NK-92 treated with Interleukin-12 subunit alpha and Interleukin-12 subunit beta, amount 100 ng/mL, for 24 hours (cell line): Measurements from ENCODE around the gene NRG2.

Experiments
- DNase-seq: peaks from one replicate; lab custom pipeline; 2025; lab: John Stamatoyannopoulos, UW

The NRG2 gene

DNA sequence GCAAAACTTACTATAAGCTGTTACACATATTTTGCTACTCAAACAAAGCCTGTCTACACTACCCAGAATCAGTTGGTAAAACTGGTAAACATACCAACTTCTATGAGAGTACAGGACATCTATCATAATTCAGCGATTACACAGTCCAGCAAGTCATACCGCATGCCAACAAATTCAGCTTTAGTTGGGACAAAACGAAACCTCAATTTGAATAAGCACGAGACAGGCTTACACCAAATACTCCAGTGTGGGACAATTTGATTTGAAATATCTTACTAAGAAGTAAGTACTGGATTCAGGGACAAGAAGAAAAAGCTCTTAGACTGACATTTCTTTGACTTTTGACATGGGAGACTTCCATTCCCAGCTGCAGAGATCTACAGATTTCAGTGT lies 2.0 kb downstream of the NRG2 start:
- DNase-seq, result no peak

DNA sequence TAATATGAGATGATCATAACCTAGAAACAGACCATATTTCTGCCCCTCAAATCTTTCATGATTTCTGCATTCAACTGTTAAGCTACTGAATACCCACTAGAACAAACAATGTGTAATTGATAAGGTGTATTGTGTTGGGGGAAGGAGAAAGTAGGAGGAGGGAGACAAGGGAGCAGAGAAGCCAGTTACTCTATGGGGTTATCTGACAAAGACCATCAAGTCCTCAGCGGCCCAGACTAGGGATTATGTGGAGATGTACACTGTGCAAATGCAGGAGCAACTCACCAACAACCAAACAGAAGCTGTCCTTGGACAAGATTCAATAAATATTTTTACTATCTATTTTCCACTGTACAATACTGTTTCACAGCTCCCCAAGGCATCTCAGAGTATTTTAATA lies 2.7 kb downstream of the NRG2 start:
- no peak for DNase-seq

DNA sequence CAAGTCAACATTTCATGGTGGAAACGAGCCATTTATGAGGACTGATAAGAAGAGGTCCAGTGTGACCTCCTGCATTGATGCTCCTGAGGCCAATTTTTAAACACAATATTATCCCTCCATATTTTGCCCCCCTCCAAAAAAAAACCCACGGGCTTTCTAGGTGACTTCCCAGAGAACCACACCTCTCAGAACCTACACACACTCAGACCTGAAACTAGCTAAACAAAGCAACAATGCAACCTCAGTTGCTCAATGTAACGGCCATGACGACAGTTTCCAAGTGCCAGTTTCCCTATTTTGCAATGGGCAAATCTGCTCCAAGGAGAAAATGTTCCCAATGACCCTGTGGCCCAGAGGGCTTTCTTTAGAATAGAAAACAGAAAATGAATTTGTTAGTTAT lies 3.5 kb downstream of the NRG2 start:
- DNase-seq, result no peak

- DNase-seq, result no peak
These were observed 4.6 kb downstream of the NRG2 start for GRCh38 chr5:140038373-140038957.

DNA sequence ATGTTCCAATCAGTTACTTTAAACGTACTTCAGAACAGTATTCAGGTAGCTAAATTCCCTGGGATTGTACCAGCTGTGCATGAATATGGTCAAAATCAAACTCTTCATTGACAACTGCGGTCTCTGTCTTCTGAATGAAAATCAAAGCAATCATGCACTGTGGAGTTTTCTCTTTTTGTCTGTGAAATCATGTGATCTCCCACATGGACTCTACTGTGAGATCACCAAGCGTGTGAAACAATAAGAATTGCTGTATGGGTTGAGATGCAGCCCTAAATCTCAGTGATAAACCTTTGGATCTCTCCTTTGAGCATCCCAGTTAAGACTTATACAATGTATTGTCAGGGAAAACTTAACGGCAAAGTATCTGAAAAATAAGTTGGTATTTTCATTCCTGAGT lies 6.1 kb downstream of the NRG2 start:
- no peak for DNase-seq

GRCh38 chr5:140035881-140036280 lies 7.2 kb downstream of the NRG2 start:
- DNase-seq, result no peak

DNA sequence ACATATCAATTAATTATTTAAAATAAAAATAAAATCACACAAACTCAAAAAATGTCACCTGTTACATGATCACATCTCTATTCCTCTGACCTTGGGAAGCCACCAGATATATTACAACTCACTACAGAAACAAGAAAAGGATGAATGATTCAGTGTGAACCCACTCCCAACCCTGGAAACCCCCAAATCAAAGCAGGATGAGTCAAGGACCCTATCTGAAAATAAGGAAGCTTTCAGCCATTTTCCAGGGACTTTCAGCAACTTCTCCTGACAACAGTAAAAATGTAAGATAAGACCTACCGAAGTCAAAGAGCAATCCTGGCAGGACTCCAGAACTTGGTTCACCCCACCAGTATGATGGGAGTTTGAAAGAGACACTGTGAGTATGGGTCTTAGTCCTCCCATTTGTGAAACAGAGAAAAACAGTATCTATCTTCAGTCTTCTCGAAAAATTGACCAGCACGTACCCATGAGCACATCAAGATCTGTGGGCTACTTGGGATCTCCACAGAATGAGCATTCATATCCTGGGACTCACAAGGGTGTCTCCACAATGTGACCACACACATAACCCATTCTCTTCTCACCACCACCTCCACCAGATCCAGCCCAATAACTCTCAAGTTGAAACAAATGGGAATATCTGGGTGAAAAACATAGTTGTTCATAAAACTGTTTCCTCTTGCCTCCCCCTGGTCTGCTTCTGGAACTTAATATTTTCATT lies 9.9 kb downstream of the NRG2 start:
- DNase-seq, result no peak

DNA sequence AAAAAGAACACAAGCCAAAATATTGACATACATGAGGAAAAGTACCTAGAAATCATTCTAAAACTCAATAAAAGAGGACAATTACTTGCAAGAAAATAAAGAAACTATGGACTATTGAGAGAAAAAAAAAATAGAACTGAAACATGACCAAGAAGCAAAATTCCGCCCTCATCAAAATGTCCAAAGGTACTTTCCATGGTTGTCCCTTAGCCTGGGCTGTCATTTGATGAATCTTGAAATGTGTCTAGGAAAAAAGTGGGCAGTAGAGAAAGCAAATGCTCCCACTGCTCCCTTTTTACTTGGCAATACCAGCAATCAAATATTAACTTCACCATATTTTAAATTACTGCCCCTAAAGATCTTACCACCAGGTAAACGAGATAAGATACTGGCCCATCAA lies 10.8 kb downstream of the NRG2 start:
- DNase-seq, result no peak

- DNase-seq, result no peak
These were observed 15.3 kb downstream of the NRG2 start for GRCh38 chr5:140027807-140028206.

- DNase-seq, result no peak
These were observed 17.4 kb downstream of the NRG2 start for GRCh38 chr5:140025736-140026135.

DNA sequence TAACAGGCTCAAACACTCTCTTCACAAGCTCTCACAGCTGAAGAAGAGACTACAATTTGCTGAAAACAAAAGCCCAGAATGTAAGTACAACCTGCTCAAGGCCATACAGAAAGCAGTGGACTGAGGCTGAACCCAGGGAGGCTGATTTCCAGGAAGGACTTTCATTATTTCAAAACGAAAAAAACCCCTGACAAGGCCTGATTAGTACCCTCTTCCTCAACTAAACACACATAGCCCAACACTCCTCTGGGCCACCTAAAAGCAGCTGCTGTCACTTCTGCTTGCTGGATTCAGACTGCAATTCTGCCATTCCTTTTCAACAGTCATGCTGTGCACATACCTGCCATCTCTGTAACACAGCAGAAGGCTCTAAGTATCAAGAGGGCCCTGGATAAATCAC lies 18.2 kb downstream of the NRG2 start:
- DNase-seq, result no peak

- no peak for DNase-seq
These were observed 19.4 kb downstream of the NRG2 start for GRCh38 chr5:140023611-140024191.

DNA sequence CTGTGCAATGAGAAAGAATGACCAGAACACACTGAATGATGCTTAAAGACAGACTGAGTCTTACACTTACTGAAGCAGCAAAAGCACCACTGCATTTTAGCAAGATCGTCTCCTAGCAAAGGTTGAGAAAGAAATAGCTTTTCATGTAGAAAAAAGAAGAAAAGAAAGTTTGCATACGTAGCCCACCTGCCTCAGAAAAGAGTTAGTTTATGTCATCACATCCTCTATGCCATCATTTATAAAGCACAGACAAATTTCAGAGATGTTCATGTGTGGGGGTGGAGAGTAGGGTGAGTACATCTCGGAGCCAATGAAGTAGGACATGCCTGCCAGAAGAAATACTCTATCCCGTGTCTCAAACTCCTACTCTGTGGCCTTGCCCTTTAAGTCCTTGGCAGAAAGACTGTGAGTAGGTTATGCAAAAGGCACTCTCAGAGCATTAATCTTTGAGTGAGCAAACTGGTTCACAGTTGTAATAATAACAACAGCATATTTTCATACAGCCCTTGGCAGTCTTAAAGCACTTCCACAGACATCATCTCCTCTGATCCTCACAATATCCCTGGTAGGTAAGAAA lies 22.4 kb downstream of the NRG2 start:
- DNase-seq, result no peak

DNA sequence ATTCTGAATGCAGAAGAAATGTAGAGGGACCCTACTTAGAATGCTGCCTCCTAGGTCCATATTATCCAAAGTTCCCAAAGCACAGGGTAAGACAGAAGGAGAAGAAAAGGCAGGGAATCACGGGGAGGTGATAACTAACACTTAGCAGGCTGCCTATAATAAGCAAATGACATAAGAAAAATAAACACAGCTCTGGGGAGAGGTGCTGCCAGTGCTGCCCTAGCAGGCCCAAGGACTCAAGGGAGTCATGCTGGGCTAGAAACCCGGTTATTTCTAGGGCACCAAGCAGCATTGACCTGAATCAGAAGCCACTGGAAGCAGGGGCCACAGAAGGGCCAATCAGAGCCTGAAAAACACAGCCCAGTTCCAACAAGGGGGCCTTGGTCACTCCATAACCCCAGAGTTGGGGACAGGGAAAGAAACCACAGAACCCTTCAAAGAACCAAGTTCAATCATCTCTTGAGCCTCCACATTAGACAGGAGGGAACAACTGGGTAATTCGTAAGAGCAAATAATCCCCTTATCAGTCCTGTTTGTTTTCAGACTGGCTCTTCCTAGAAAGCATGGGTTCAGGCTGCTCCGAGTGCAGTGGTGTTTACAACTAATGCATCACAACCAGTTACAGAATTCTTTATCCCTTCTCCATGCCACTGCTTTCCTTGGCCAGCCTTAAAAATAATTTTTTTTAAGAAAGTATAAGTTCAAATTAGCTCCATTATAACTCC lies 24.0 kb downstream of the NRG2 start:
- DNase-seq, result no peak

DNA sequence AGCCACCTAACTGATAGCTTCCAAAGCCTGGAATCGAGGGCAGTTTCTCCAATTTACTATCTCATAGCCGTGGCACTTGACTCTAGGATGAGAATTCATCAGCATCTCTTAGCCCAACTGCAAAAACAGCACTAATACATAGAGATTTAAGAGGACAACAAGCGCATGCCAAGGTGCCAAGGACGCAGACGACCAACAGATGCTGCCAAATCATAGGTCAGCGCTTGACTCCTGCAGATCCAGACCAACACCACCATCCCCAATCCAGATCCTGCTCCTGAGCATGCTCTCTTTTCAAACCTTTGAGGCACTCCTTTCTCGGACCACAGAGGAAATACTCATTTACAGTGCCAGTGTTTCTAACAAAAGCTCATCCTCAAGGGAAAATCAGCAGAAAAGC lies 24.6 kb downstream of the NRG2 start:
- DNase-seq, result no peak

GRCh38 chr5:140018096-140018481 lies 25.0 kb downstream of the NRG2 start:
- no peak for DNase-seq

DNA sequence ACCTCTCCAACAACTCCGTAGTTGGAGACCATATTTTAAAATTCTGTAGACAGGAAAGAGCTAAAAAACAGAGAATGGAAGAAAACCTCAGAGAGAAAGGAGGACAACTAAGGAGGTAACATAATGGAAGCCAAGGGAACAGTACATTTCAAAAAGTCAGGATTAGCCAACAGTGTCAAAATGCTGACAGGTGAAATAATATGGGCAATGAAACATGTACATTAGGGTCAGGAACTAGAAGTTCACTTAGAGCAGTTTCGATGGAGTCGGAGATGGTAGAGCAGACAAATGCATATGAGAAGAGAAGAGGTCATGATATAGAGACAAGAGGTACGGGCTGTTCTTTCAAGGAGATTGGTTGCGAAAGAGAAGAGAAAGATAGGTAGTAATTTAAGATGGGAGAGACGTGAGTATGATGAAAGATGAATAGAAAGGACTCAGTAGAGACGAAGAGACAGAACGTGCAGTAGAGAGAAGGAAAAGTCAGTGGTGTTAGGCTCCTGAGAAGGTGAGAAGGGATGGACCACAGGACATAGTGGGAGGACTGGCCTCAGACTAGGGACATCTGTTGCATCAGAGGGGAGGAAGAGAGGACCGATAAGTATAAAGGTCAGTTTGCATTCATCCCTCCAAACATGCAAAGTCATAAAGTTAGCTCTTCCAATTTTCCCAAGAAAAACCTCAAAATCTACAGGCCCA lies 25.6 kb downstream of the NRG2 start:
- no peak for DNase-seq

DNA sequence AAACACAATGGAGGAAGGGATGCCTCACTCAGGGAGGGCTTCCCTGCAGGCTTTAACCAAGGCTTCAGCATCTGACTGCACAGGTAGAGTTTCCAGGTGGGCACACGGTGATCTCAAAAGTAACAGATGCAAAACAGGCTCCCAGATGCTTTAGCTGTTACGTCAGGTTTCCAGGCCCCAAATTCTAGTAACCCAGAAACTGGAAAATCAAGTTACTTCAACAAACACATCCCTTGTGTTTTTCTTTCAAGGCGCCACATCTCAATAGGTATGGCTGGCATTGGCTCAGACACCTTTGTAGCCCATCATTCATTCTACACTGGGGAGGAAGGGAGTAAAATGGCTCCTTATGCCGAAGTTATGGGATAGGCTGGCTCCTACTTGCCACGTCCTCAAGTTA lies 27.4 kb downstream of the NRG2 start:
- no peak for DNase-seq

- no peak for DNase-seq
These were observed 28.3 kb downstream of the NRG2 start for GRCh38 chr5:140014751-140015150.

DNA sequence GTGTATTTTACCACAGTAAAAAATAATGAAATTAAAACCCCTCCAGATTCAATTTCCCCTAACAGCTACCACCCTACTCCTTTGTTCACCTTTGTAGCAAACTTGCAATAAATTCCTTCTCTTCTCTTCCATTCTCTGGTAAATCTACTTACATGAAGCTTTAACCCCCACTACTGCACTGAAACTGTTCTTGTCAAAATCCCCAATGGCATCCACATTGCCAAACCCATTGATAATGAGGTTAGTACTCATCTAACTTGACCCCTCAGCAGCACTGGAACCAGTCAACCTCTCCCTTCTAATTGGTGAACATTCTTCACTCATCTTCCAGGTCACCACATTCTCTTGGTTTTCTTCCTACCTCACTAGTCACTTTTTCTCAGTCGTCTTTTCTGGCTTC lies 29.6 kb downstream of the NRG2 start:
- no peak for DNase-seq

DNA sequence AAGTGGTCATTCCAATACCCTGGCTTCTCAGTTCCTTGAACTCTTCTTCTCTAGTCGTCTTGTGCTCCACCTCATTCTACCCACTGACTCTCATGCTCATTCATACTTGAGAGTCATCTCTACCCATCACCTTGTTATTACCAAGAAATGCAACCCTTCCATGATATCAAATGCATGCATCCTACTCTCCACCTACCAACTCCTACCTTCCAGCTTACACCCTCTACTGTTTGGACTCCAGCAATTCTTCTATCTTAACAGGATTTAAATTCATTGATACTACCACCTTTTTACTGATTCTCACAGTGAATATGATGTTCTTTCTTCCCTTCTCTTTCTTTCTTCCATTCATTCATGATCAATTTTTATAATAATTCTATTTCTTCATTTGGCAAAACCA lies 30.7 kb downstream of the NRG2 start:
- no peak for DNase-seq

- DNase-seq, result no peak
These were observed 31.7 kb downstream of the NRG2 start for GRCh38 chr5:140011297-140011802.
